DOHH2 (cell line): ENCODE results near the gene NAE1.
"Not testable (repeated sequence)": the region's sequence is repeated elsewhere in the genome, so short reads cannot be mapped to it uniquely, and the experiment has no call there.

Experiments
- CTCF ChIP-seq: fragments of 200-600 bp; sonication (generic); IDR thresholded peaks from one replicate; pipeline ENCODE4 v1.5.1; 2014; ENCODE audit warnings: antibody characterized with exemption, mild to moderate bottlenecking, low read depth, low read length; ENCODE audit not compliant: poor library complexity, severe bottlenecking
- EZH2phosphoT487 ChIP-seq: fragments of 200-600 bp; sonication (generic); IDR thresholded peaks from 2 replicates; pipeline ENCODE4 v1.6.1; 2017; ENCODE audit warnings: borderline replicate concordance, mild to moderate bottlenecking, antibody characterized with exemption, low read length, moderate library complexity, mixed read lengths

GRCh38 chr16:66871363-66871762 is 40.6 kb upstream of the NAE1 start:
- not testable (repeated sequence) for TF ChIP-seq CTCF, EZH2phosphoT487
